ENCODE results near the gene COL15A1. TPM values are rescaled to one million over a fixed set of nuclear protein-coding genes. Genes with fewer than 3 reads are reported as not detected.

COL15A1 gene
- total and polyA plus RNA-seq, 4 donors, result 6.3 to 126 (median 36.4) TPM

DNA sequence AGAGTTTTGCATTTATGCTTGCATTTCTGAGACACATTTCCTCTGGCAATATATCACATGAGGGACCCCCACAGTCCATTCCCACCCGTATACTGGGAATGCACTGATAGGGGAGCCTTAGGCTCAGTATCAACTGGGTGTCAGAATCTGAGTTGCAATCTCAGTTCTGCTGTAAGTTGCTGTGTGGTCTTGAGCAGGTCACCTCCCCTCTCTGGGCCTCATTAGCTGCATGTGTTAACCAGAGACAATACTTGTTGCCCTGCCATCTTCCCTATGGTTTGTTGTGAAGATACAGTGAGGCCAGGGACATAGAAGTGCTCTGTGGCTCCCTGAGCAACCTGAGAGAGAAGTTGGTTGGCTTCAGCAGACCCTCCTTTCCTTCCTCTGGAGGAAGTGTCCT lies 105.5 kb downstream of the COL15A1 start:
- H3K4me3 ChIP-seq (ENCODE audit: low read length in 2 of 2), result no peak overlapping the region
- H3K36me3 ChIP-seq (ENCODE audit: control insufficient read depth in 1 of 2, insufficient read depth in 2 of 2, low read length in 1 of 2), result peaks cover 0 to 2% of the 10 kb centered on the region in 2 donors
- no peak for ATAC-seq (ENCODE audit: low FRiP score)
- no peak overlapping the region for H3K27ac ChIP-seq (ENCODE audit: low read depth in 1 of 2, low read length in 2 of 2)
- WGBS, 2 donors, result 74 to 84% methylated on average over 1 of the region's 1 CpG
- no peaks in the 10 kb centered on the region for H3K4me1 ChIP-seq (ENCODE audit: control insufficient read depth in 1 of 2, insufficient read depth in 2 of 2, low read length in 2 of 2)
- intact Hi-C loops (cut with DNase I), result no loop called here
- H3K9me3 ChIP-seq (ENCODE audit: control insufficient read depth, low read length), result peaks cover 4% of the 10 kb centered on the region
- no peaks in the 10 kb centered on the region for H3K27me3 ChIP-seq (ENCODE audit: control insufficient read depth in 1 of 2, insufficient read depth in 2 of 2, low read length in 1 of 2)
- DNase-seq, result no peak

DNA sequence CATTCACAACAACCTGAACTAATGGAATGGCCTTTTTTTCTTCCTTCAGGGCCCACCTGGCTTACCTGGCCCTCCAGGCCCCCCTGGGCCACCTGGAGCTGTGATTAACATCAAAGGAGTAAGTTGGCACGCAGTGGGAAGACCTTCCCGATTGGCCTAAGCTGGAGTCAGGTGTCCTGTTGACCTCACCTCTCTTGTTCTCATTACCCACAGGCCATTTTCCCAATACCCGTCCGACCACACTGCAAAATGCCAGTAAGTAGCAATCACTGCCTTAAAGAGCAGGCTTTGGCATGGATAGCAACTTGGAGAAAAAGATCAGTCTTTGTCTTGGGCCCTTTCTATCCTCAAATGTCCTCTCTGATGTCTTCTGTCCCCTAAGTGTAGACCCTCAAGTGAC lies 105.9 kb downstream of the COL15A1 start:
- DNase-seq (no peak), ATAC-seq (ENCODE audit: low FRiP score) (no peak)
- 85 to 91% methylated on average over 4 of the region's 4 CpGs for WGBS, 2 donors
- Histone ChIP-seq H3K9me3 (ENCODE audit: control insufficient read depth, low read length) (peaks cover 2% of the 10 kb centered on the region), H3K36me3 (ENCODE audit: control insufficient read depth in 1 of 2, insufficient read depth in 2 of 2, low read length in 1 of 2) (peaks cover 0 to 2% of the 10 kb centered on the region in 2 donors), H3K4me1 (ENCODE audit: control insufficient read depth in 1 of 2, insufficient read depth in 2 of 2, low read length in 2 of 2) (no peaks in the 10 kb centered on the region), H3K27ac (ENCODE audit: low read depth in 1 of 2, low read length in 2 of 2) (no peak overlapping the region), H3K4me3 (ENCODE audit: low read length in 2 of 2) (no peak overlapping the region), H3K27me3 (ENCODE audit: control insufficient read depth in 1 of 2, insufficient read depth in 2 of 2, low read length in 1 of 2) (no peaks in the 10 kb centered on the region)
- intact Hi-C loops (cut with DNase I), result no loop called here

DNA sequence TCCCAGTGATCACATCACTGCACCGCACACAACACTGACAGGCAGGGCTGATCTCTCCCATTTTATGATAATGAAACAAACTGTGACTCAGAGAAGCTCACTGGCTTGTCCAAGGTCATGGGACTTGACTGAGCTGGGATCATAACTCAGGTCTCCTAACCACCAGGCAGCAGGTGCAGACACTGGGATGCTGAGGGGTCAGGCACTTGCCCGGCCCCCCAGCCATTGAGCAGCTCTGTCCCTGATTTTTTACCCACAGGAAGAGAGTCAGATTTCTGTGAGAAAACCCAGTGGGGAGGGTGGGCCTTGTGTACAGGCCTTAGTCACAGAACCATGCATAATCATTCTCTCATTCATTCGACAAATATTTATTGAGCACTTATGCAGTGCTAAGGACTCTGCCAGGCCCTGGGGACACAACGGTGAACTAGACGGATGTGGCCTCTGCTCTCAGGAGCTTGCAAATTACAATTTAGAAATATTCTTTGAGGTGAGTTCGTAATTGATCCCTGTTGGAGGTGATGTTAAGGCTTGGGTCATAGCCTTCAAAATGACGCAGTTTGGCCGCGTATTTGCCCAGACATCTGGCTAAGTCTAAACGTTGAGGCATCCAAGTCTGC lies 106.7 kb downstream of the COL15A1 start:
- intact Hi-C loops (cut with DNase I), result no loop called here
- WGBS, 2 donors, result 78 to 85% methylated on average over 10 of the region's 10 CpGs
- Histone ChIP-seq H3K9me3 (ENCODE audit: control insufficient read depth, low read length) (no peaks in the 10 kb centered on the region), H3K4me3 (ENCODE audit: low read length in 2 of 2) (no peak overlapping the region), H3K4me1 (ENCODE audit: control insufficient read depth in 1 of 2, insufficient read depth in 2 of 2, low read length in 2 of 2) (no peaks in the 10 kb centered on the region), H3K27ac (ENCODE audit: low read depth in 1 of 2, low read length in 2 of 2) (no peak overlapping the region), H3K27me3 (ENCODE audit: control insufficient read depth in 1 of 2, insufficient read depth in 2 of 2, low read length in 1 of 2) (no peaks in the 10 kb centered on the region), H3K36me3 (ENCODE audit: control insufficient read depth in 1 of 2, insufficient read depth in 2 of 2, low read length in 1 of 2) (peaks cover 0 to 2% of the 10 kb centered on the region in 2 donors)
- DNase-seq (no peak), ATAC-seq (ENCODE audit: low FRiP score) (no peak)

DNA sequence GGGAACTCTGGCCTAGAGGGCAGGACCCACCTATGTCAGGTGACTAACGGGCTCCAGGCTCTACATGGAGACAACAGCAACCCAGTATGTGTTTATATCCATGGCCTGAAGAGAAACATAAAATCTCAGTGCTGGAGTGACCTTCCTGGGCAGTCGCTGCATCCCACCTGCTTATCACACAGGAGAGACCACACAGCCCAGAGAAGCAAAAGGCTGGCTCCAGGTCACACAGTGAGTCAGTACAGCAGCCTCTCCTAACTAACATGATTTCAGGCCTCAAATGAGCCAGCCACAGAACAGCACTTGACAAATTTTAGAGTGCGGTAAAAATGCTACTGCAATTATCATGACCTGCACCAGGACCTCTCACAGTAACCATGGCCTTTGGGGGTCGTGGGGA lies 107.2 kb downstream of the COL15A1 start:
- H3K27me3 ChIP-seq (ENCODE audit: control insufficient read depth in 1 of 2, insufficient read depth in 2 of 2, low read length in 1 of 2), result no peaks in the 10 kb centered on the region
- no peak for DNase-seq
- H3K36me3 ChIP-seq (ENCODE audit: control insufficient read depth in 1 of 2, insufficient read depth in 2 of 2, low read length in 1 of 2), result peaks cover 0 to 2% of the 10 kb centered on the region in 2 donors
- no peak overlapping the region for H3K27ac ChIP-seq (ENCODE audit: low read depth in 1 of 2, low read length in 2 of 2)
- no peaks in the 10 kb centered on the region for H3K4me1 ChIP-seq (ENCODE audit: control insufficient read depth in 1 of 2, insufficient read depth in 2 of 2, low read length in 2 of 2)
- intact Hi-C loops (cut with DNase I), result no loop called here
- H3K9me3 ChIP-seq (ENCODE audit: control insufficient read depth, low read length), result no peaks in the 10 kb centered on the region
- H3K4me3 ChIP-seq (ENCODE audit: low read length in 2 of 2), result no peak overlapping the region
- peak; percentile 16 for ATAC-seq (ENCODE audit: low FRiP score)
- 53 to 74% methylated on average over 4 of the region's 4 CpGs for WGBS, 2 donors

DNA sequence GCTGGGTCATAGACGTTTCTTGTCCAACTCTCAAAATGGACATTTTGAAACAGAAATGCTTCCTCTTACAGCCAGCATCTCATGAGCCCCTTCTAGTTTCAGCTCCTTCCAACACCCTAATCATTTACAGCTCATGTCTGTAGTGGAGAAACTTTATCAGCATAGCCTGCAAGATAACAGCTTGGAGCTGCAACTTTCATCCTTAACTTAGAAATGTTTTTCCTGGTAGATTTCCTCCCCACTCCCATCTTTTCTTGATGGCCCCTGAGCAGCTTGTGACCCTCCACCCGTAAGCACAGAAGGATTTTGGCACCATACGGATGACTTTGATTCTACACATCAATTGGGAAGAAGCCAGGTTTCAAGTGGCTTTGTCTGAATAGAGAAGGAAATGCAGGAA lies 107.7 kb downstream of the COL15A1 start:
- intact Hi-C loops (cut with DNase I), result no loop called here
- WGBS, 2 donors, result 28 to 46% methylated on average over 3 of the region's 3 CpGs
- Histone ChIP-seq H3K36me3 (ENCODE audit: control insufficient read depth in 1 of 2, insufficient read depth in 2 of 2, low read length in 1 of 2) (peaks cover 0 to 2% of the 10 kb centered on the region in 2 donors), H3K9me3 (ENCODE audit: control insufficient read depth, low read length) (no peaks in the 10 kb centered on the region), H3K4me3 (ENCODE audit: low read length in 2 of 2) (no peak overlapping the region), H3K27ac (ENCODE audit: low read depth in 1 of 2, low read length in 2 of 2) (no peak overlapping the region), H3K4me1 (ENCODE audit: control insufficient read depth in 1 of 2, insufficient read depth in 2 of 2, low read length in 2 of 2) (no peaks in the 10 kb centered on the region), H3K27me3 (ENCODE audit: control insufficient read depth in 1 of 2, insufficient read depth in 2 of 2, low read length in 1 of 2) (no peaks in the 10 kb centered on the region)
- ATAC-seq (ENCODE audit: low FRiP score) (no peak), DNase-seq (no peak)

DNA sequence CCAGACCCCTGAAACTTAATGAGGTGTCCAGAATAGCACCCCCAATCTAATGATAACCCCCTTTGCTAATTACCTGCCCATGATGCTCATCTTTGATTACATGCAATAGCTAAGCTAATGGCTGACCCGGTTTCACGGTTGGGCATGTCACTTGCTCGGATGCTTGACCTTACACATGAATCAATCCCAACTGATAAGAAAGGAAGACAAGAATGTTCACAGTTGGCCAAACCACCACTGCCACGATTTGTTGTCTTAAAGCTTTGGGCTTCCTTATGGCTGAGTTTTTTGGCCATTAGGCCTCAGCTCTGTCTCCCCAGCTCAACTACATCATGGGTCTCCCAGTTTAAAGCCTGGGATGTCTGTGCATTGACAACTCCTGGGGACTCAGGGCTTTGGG lies 108.1 kb downstream of the COL15A1 start:
- DNase-seq, result no peak
- peaks cover 0 to 2% of the 10 kb centered on the region in 2 donors for H3K36me3 ChIP-seq (ENCODE audit: control insufficient read depth in 1 of 2, insufficient read depth in 2 of 2, low read length in 1 of 2)
- intact Hi-C loops (cut with DNase I), result no loop called here

DNA sequence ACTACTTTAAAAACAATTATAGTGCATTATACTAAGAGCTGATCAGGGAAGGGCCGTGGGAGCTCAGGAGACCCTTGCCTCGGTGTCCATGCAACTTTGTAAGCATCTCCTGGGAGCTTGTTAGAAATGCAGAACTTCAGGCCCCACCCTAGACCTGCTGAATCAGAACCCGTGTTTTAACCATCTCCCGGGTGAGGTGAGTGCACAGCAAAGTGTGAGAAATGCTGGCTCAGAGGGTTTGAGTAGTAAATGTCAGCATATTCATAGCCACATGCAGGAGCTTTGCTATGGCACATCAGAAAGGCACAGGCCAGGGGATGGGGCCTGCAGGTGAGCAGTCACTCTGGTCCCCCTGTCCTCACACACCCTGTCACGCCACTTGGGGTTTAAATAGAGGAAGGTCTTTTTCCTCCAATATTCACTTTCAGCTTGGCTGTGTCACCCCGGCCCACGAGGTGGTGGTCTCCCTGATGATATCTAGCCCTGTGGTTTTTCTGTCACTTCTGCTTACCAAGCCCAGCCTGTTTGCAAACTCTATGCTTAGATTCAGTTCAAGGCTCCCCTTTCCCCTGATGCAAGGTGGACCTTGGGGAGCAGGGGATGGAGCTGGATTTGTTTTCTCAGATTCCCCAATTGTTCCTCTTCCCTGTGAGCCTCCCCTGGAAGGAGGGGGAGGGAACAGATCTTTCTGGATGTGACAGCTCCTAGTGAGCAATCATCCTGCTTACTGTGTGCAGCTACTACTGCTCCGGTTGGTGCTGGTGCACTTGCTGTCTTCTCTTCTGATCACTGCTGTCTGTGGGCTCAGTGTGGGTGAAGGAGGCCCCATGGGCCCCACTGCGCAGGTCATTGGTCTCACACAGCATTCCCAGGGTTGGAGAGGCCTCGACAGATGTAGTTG lies 109.4 kb downstream of the COL15A1 start:
- WGBS, 2 donors, result 88 to 90% methylated on average over 10 of the region's 10 CpGs

More for the DNA sequence above, 108.1 kb downstream of the COL15A1 start:
- 30 to 38% methylated on average over 4 of the region's 4 CpGs for WGBS, 2 donors
- Histone ChIP-seq H3K9me3 (ENCODE audit: control insufficient read depth, low read length) (no peaks in the 10 kb centered on the region), H3K27me3 (ENCODE audit: control insufficient read depth in 1 of 2, insufficient read depth in 2 of 2, low read length in 1 of 2) (no peaks in the 10 kb centered on the region), H3K4me1 (ENCODE audit: control insufficient read depth in 1 of 2, insufficient read depth in 2 of 2, low read length in 2 of 2) (no peaks in the 10 kb centered on the region), H3K4me3 (ENCODE audit: low read length in 2 of 2) (no peak overlapping the region), H3K27ac (ENCODE audit: low read depth in 1 of 2, low read length in 2 of 2) (no peak overlapping the region)
- ATAC-seq (ENCODE audit: low FRiP score), result no peak

DNA sequence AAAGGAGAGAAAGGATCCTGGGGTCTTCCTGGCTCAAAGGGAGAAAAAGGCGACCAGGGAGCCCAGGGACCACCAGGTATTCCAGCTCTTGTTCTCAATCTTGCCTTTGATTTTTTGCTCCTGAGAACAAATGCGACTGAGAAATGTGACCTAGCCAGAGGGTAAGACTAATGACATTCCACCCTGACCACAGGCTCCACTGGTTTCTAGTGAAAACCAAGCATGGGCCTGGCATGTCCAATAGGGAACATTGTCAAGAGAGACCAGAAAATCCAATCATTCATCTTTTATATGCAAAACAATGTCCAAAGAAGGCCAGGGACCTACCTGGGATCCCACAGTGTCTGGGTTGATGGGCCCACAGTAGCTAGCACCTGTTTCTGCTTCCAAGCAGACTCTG lies 110.9 kb downstream of the COL15A1 start:
- Histone ChIP-seq H3K4me1 (ENCODE audit: control insufficient read depth in 1 of 2, insufficient read depth in 2 of 2, low read length in 2 of 2) (no peaks in the 10 kb centered on the region), H3K4me3 (ENCODE audit: low read length in 2 of 2) (no peak overlapping the region), H3K9me3 (ENCODE audit: control insufficient read depth, low read length) (no peaks in the 10 kb centered on the region), H3K27ac (ENCODE audit: low read depth in 1 of 2, low read length in 2 of 2) (no peak overlapping the region), H3K36me3 (ENCODE audit: control insufficient read depth in 1 of 2, insufficient read depth in 2 of 2, low read length in 1 of 2) (peaks cover 0 to 2% of the 10 kb centered on the region in 2 donors), H3K27me3 (ENCODE audit: control insufficient read depth in 1 of 2, insufficient read depth in 2 of 2, low read length in 1 of 2) (no peaks in the 10 kb centered on the region)
- no peak for ATAC-seq (ENCODE audit: low FRiP score)
- intact Hi-C loops (cut with DNase I), result no loop called here
- 92 to 98% methylated on average over 2 of the region's 2 CpGs for WGBS, 2 donors
- DNase-seq, result no peak

More for the DNA sequence above, 109.4 kb downstream of the COL15A1 start:
- no peaks in the 10 kb centered on the region for H3K27me3 ChIP-seq (ENCODE audit: control insufficient read depth in 1 of 2, insufficient read depth in 2 of 2, low read length in 1 of 2)
- no peak overlapping the region for H3K4me3 ChIP-seq (ENCODE audit: low read length in 2 of 2)
- intact Hi-C loops (cut with DNase I), result no loop called here
- no peak overlapping the region for H3K27ac ChIP-seq (ENCODE audit: low read depth in 1 of 2, low read length in 2 of 2)
- peaks cover 0 to 2% of the 10 kb centered on the region in 2 donors for H3K36me3 ChIP-seq (ENCODE audit: control insufficient read depth in 1 of 2, insufficient read depth in 2 of 2, low read length in 1 of 2)
- no peaks in the 10 kb centered on the region for H3K4me1 ChIP-seq (ENCODE audit: control insufficient read depth in 1 of 2, insufficient read depth in 2 of 2, low read length in 2 of 2)
- no peaks in the 10 kb centered on the region for H3K9me3 ChIP-seq (ENCODE audit: control insufficient read depth, low read length)
- DNase-seq, result no peak
- no peak for ATAC-seq (ENCODE audit: low FRiP score)

DNA sequence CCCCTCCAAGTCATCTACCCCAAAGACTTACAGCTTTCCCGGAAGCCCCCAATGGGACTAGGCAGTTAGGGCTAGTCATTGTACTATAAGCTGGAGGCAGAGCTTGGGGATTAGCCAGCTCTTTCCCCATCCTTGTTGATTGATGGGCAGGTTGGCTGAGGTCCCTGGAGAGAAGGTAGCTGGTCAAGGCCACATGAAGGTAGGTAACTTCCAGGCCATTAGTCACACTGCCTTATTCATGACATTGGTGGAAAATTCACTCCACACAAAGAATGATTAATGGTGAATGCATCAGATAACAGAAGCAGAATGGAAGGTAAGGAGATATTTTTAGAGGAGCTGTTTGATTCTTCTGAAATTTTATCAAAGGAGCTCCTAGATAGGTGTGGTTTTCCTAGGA lies 111.7 kb downstream of the COL15A1 start:
- H3K36me3 ChIP-seq (ENCODE audit: control insufficient read depth in 1 of 2, insufficient read depth in 2 of 2, low read length in 1 of 2), result no peaks in the 10 kb centered on the region

More for the DNA sequence above, 111.7 kb downstream of the COL15A1 start:
- ATAC-seq (ENCODE audit: low FRiP score), result no peak
- intact Hi-C loops (cut with DNase I), result no loop called here
- WGBS, 2 donors, result 99 to 100% methylated on average over 1 of the region's 1 CpG
- Histone ChIP-seq H3K4me1 (ENCODE audit: control insufficient read depth in 1 of 2, insufficient read depth in 2 of 2, low read length in 2 of 2) (no peaks in the 10 kb centered on the region), H3K4me3 (ENCODE audit: low read length in 2 of 2) (no peak overlapping the region), H3K9me3 (ENCODE audit: control insufficient read depth, low read length) (no peaks in the 10 kb centered on the region), H3K27ac (ENCODE audit: low read depth in 1 of 2, low read length in 2 of 2) (no peak overlapping the region), H3K27me3 (ENCODE audit: control insufficient read depth in 1 of 2, insufficient read depth in 2 of 2, low read length in 1 of 2) (no peaks in the 10 kb centered on the region)
- DNase-seq, result no peak
